ENCODE data around the gene LEF1. TPM values are rescaled to one million over a fixed set of nuclear protein-coding genes. Genes with fewer than 3 reads are reported as not detected.

LEF1 gene
- total RNA-seq, 1 donor from 2014 or later, result 4.3 TPM

DNA sequence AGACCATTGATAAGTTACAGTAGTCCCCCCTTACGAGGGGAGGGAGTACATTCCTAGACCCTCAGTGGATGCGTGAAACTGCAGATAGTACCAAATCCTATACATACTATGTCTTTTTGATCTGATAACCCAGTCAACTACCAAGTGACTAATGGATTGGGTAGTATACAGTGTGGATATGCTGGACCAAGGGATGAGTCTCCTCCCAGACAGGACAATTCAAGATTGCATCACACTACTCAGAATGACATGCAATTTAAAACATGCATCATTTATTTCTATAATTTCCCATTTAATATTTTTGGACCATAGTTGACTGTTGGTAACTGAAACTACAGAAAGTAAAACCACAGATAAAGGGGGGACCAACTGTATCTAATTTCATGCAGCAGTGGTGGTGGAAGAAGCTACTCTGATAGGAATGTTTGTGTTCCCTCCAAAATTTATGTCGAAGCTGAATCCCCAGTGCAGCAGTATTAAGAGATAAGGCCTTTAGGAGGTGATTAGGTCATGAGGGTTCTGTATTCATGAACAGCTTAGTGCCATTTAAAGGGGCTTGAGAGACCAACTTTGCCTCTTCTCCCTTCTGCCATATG is 167.1 kb downstream of the LEF1 start:
- Histone ChIP-seq H3K27ac (no peak overlapping the region), H3K4me1 (peaks cover 27% of the 10 kb centered on the region), H3K4me3 (no peak overlapping the region), H3K36me3 (no peaks in the 10 kb centered on the region), H3K27me3 (ENCODE audit: low read depth) (no peaks in the 10 kb centered on the region), H3K9me3 (no peaks in the 10 kb centered on the region)
- intact Hi-C loops (cut with DNase I), result no loop called here
- ATAC-seq, result no peak
- no peak for DNase-seq
- TF ChIP-seq, protein P1, sequence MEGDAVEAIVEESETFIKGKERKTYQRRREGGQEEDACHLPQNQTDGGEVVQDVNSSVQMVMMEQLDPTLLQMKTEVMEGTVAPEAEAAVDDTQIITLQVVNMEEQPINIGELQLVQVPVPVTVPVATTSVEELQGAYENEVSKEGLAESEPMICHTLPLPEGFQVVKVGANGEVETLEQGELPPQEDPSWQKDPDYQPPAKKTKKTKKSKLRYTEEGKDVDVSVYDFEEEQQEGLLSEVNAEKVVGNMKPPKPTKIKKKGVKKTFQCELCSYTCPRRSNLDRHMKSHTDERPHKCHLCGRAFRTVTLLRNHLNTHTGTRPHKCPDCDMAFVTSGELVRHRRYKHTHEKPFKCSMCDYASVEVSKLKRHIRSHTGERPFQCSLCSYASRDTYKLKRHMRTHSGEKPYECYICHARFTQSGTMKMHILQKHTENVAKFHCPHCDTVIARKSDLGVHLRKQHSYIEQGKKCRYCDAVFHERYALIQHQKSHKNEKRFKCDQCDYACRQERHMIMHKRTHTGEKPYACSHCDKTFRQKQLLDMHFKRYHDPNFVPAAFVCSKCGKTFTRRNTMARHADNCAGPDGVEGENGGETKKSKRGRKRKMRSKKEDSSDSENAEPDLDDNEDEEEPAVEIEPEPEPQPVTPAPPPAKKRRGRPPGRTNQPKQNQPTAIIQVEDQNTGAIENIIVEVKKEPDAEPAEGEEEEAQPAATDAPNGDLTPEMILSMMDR (IDR thresholded peaks at IDR 0.05), result no peak

DNA sequence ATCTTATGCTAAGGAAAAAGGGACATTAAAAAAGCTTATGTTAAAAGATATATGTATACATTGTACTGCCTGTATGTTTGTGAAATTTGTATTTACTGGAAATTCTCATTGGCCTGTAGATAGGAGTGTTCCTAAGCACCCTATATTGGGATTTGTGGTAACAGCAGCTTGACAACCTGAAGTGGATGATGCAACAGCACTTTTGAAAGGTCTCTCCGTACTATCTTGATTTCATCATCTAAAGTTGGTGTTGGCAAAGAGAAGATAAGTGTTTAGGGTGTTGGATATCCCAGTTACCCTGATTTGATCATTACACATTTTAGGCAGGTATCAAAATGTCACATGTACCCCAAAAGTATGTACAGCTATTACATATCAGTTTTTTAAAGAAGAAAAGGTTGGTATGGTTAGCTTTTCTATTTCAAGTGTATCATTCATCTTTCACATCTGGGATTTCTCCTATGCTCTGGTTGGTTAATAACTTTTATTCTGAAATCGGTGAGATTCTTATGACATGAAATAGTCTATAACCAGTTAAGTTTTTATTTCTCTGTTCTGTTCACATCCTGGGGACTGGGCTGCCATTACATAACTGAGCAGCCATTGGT is 168.7 kb downstream of the LEF1 start:
- peak; percentile 50 to 77 for ATAC-seq
- Histone ChIP-seq H3K9me3 (no peaks in the 10 kb centered on the region), H3K4me1 (peaks cover 27% of the 10 kb centered on the region), H3K4me3 (no peak overlapping the region), H3K36me3 (no peaks in the 10 kb centered on the region), H3K27me3 (ENCODE audit: low read depth) (no peaks in the 10 kb centered on the region), H3K27ac (no peak overlapping the region)
- intact Hi-C loops (cut with DNase I), result no loop called here
- TF ChIP-seq, protein P1 (IDR thresholded peaks at IDR 0.05), result no peak
- DNase-seq, result no peak

DNA sequence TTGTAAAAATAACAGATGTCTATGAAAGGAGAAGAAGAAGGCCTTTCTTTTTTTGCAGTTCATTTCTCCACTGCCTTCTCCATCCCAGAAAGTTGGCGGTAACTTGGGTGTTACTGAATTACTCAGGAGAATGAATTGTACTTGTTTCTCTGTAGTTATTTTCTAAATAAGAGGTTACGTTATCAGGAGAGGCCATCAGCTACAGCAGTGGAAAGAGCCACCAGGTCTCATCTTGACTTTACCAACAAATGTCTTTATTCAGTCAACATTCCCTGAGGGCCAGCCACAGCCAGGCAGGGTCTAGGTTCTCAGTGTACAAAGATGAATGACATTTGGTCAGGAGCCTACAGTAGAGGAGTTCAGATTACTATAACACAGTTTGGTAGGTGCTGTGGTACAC is 170.9 kb downstream of the LEF1 start:
- ATAC-seq (no peak), DNase-seq (no peak)
- Histone ChIP-seq H3K4me1 (peaks cover 44% of the 10 kb centered on the region), H3K36me3 (no peaks in the 10 kb centered on the region), H3K27ac (peak overlapping the region; percentile 25), H3K4me3 (no peak overlapping the region), H3K9me3 (no peaks in the 10 kb centered on the region), H3K27me3 (ENCODE audit: low read depth) (no peaks in the 10 kb centered on the region)
- TF ChIP-seq, protein P1 (IDR thresholded peaks at IDR 0.05), result no peak
- intact Hi-C loops (cut with DNase I), result no loop called here

Other genes with a start within 250 kb of the LEF1 start
- 11.0 TPM for gene CYP2U1, start 237.4 kb downstream of the LEF1 start, total RNA-seq
- 48.2 TPM for gene HADH, start 179.0 kb downstream of the LEF1 start, total RNA-seq